GM21360 (cell line): ENCODE measurements around the gene CLOCK.

Source experiments
- ATAC-seq: cut with Tn5 transposase; IDR thresholded peaks from one replicate; pipeline ENCODE4 v1.9.1; 2021; ENCODE audit warnings: mild to moderate bottlenecking, moderate library complexity; ENCODE audit not compliant: unreplicated experiment

Gene CLOCK

GRCh38 chr4:55386073-55386472, 160.6 kb downstream of the CLOCK start:
- peak; percentile 92 for ATAC-seq

- no peak for ATAC-seq
These were observed 161.5 kb downstream of the CLOCK start for GRCh38 chr4:55385201-55385649.

GRCh38 chr4:55382488-55383003, 164.2 kb downstream of the CLOCK start:
- no peak for ATAC-seq

GRCh38 chr4:55381502-55381901, 165.2 kb downstream of the CLOCK start:
- no peak for ATAC-seq

- no peak for ATAC-seq
These were observed 166.1 kb downstream of the CLOCK start for GRCh38 chr4:55380576-55380975.

- ATAC-seq, result no peak
These were observed 167.9 kb downstream of the CLOCK start for GRCh38 chr4:55378617-55379467.
